GM10266 (cell line): ENCODE data around the gene OR6Q1.

Experiments
- DNase-seq: peaks from one replicate; pipeline ENCODE4 v3.0.0; 2012; ENCODE audit errors: extremely low spot score
- CTCF ChIP-seq: IDR thresholded peaks from 2 replicates; pipeline ENCODE4 v1.5.1; 2012; ENCODE audit warnings: mild to moderate bottlenecking, low read depth; ENCODE audit not compliant: control insufficient read depth, insufficient read depth; ENCODE audit errors: missing control alignments

Gene OR6Q1

GRCh38 chr11:58003591-58003990, 27.2 kb upstream of the OR6Q1 start:
- TF ChIP-seq CTCF: no peak
- DNase-seq: no peak

GRCh38 chr11:58004664-58005063, 26.1 kb upstream of the OR6Q1 start:
- DNase-seq: no peak
- no peak for TF ChIP-seq CTCF

- no peak for TF ChIP-seq CTCF
- no peak for DNase-seq
Observed at GRCh38 chr11:58006940-58007339, 23.8 kb upstream of the OR6Q1 start.

DNA sequence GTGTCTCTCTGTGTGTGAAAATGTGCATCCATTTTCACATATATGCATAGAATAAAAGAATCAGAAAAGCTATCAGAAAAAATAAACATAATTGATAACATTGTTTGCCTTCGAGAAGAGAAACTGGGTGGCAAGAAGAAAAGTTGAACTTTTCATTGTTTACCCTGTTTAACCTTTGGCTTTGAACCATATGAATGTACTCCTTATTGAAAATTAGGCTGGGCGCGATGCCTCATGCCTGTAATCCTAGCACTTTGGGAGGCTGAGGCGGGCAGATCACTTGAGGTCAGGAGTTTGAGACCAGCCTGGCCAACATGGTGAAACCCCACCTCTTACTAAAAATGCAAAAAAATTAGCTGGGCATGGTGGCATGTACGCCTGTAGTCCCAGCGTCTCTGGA, 19.0 kb upstream of the OR6Q1 start:
- no peak for TF ChIP-seq CTCF
- no peak for DNase-seq

DNA sequence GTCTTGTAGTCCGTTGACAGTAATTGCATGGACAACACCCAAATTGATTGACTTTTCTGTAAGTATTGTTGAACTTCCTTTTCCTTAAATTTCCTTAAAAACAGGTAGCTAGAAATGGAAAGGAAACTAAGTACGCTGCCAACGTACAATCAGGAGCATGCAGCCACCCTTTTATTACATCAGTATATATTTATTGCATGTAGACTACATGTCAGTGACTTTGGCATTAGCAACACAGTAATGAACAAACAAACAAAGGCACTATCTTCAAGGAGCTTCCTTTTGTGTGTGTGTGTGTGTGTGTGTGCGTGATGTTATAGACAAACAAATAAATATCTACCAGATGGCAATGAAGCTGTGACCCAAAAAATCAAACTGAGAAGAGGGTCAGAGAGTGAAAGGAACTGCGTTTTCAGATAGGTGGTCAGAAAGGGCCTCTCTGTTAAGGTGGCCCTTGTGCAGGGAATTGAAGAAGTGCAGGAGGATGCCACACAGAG, 7.3 kb upstream of the OR6Q1 start, which contains the start of gene OR9Q1:
Gene OR9Q1 (plus strand): TSS at position 447 of the 497 bp plus-strand sequence. CDS start 155,564 bp downstream, outside the sequence.
- DNase-seq: no peak
- no peak for TF ChIP-seq CTCF

GRCh38 chr11:58024601-58025091, 6.1 kb upstream of the OR6Q1 start:
- DNase-seq: no peak
- TF ChIP-seq CTCF: no peak

- no peak for TF ChIP-seq CTCF
- no peak for DNase-seq
Observed at GRCh38 chr11:58027341-58027740, 3.4 kb upstream of the OR6Q1 start.
